ENCODE measurements around the gene PPM1F. TPM values are rescaled to one million over a fixed set of nuclear protein-coding genes. Genes with fewer than 3 reads are reported as not detected.

The PPM1F gene
- total RNA-seq, 4 donors from 2014 or later: 18.3 to 29.5 (median 25.8) TPM

- DNase-seq (ENCODE audit: low spot score in 2 of 2): no peak
- 71 to 85% methylated on average over 6 of the region's 6 CpGs for WGBS, 2 donors
- TF ChIP-seq CTCF (IDR thresholded peaks at IDR 0.05) (no peak), POLR2A (IDR thresholded peaks at IDR 0.05) (no peak)
Measured at GRCh38 chr22:21989049-21989448, 36.4 kb upstream of the PPM1F start.

GRCh38 chr22:21985214-21985613 lies 32.6 kb upstream of the PPM1F start:
- intact Hi-C loops (cut with DNase I; ENCODE audit: low total_unique reads): no loop called here
- WGBS, 2 donors: 97 to 99% methylated on average over 5 of the region's 5 CpGs
- TF ChIP-seq CTCF (IDR thresholded peaks at IDR 0.05): no peak
- TF ChIP-seq POLR2A (IDR thresholded peaks at IDR 0.05): no peak
- H3K4me3 ChIP-seq (ENCODE audit: low read depth, poor library complexity, severe bottlenecking): no peak overlapping the region
- no peak for DNase-seq (ENCODE audit: low spot score in 2 of 2)

More at GRCh38 chr22:21989049-21989448, 36.4 kb upstream of the PPM1F start:
- intact Hi-C loops (cut with DNase I; ENCODE audit: low total_unique reads): no loop called here
- no peak overlapping the region for H3K4me3 ChIP-seq (ENCODE audit: low read depth, poor library complexity, severe bottlenecking)

GRCh38 chr22:21984793-21985192 lies 32.1 kb upstream of the PPM1F start:
- WGBS, 2 donors: 48 to 58% methylated on average over 7 of the region's 7 CpGs

GRCh38 chr22:21982338-21982965 lies 29.8 kb upstream of the PPM1F start, which contains the start of gene TOP3B:
Gene TOP3B, minus strand, starts transcription at chr22:21982787. Its CDS starts 7,078 bp downstream, at chr22:21975709.
- WGBS, 2 donors: 0% methylated on average over 31 to 49 of the region's 54 CpGs
- intact Hi-C loops (cut with DNase I; ENCODE audit: low total_unique reads): no loop called here
- peak within 1 kb of the TSS; percentile 100 for H3K4me3 ChIP-seq (ENCODE audit: low read depth, poor library complexity, severe bottlenecking)
- DNase-seq (ENCODE audit: low spot score in 2 of 2): peak; percentile 75 to 97
- TF ChIP-seq POLR2A (IDR thresholded peaks at IDR 0.05): no peak
- no peak for TF ChIP-seq CTCF (IDR thresholded peaks at IDR 0.05)

More at GRCh38 chr22:21984793-21985192, 32.1 kb upstream of the PPM1F start:
- H3K4me3 ChIP-seq (ENCODE audit: low read depth, poor library complexity, severe bottlenecking): no peak overlapping the region
- intact Hi-C loops (cut with DNase I; ENCODE audit: low total_unique reads): no loop called here
- no peak for TF ChIP-seq CTCF (IDR thresholded peaks at IDR 0.05)
- no peak for TF ChIP-seq POLR2A (IDR thresholded peaks at IDR 0.05)
- no peak for DNase-seq (ENCODE audit: low spot score in 2 of 2)

GRCh38 chr22:21981874-21982273 lies 29.2 kb upstream of the PPM1F start:
- no peak for TF ChIP-seq POLR2A (IDR thresholded peaks at IDR 0.05)
- TF ChIP-seq CTCF (IDR thresholded peaks at IDR 0.05): no peak
- DNase-seq (ENCODE audit: low spot score in 2 of 2): no peak
- 18 to 21% methylated on average over 2 of the region's 2 CpGs for WGBS, 2 donors
- intact Hi-C loops (cut with DNase I; ENCODE audit: low total_unique reads): no loop called here
- H3K4me3 ChIP-seq (ENCODE audit: low read depth, poor library complexity, severe bottlenecking): peak overlapping the region; percentile 100

- WGBS, 2 donors: 74 to 76% methylated on average over 7 of the region's 7 CpGs
- no peak for DNase-seq (ENCODE audit: low spot score in 2 of 2)
- intact Hi-C loops (cut with DNase I; ENCODE audit: low total_unique reads): no loop called here
- H3K4me3 ChIP-seq (ENCODE audit: low read depth, poor library complexity, severe bottlenecking): no peak overlapping the region
- TF ChIP-seq POLR2A (IDR thresholded peaks at IDR 0.05) (no peak), CTCF (IDR thresholded peaks at IDR 0.05) (no peak)
Measured at GRCh38 chr22:21980547-21980946, 27.9 kb upstream of the PPM1F start.

All from lower leg skin (tissue), 4 donors.